ENCODE data around the gene CACTIN. TPM values are rescaled to one million over a fixed set of nuclear protein-coding genes. Genes with fewer than 3 reads are reported as not detected.

CACTIN gene
- polyA plus RNA-seq, 1 experiment, result 9.3 TPM

DNA sequence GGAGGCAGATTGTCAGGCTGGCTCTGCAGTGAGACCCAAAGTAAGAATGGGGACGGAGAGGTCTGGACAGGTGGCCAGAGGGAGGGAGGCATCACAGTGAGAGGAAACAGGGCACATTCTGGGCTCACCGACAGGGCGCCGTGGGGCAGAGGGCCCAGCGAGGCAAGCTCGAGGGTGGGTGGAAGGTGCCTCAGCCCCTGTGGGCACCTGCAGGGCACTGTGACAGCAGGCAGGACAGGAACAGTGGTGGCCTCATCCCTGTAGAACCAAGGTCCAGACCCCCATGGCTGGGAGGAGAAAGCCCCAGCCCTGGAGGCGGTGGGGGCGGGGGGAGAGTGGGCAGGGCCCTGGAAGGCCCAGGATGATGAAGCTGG, 46.0 kb upstream of the CACTIN start:
- no peak overlapping the region for H3K4me3 ChIP-seq (ENCODE audit: low read depth, low read length)
- POLR2A ChIA-PET, result no interaction called here

GRCh38 chr19:3671680-3672574, 45.3 kb upstream of the CACTIN start:
- POLR2A ChIA-PET, result interaction anchor here (0.6 kb wide), 1 partner anchor 12 kb away, joined by 5 read pairs; no protein-coding TSS in a partner anchor
- peak; percentile 22; the same call in 1 of the 2 replicates for TF ChIP-seq CTCF (IDR thresholded peaks at IDR 0.05; ENCODE audit: low read depth, low read length)
- Histone ChIP-seq H3K9me3 (ENCODE audit: control insufficient read depth, insufficient read depth, low read length) (peaks cover 13% of the 10 kb centered on the region; the same call in 1 of the 2 replicates), H3K27me3 (ENCODE audit: control insufficient read depth, insufficient read depth, low read length) (no peaks in the 10 kb centered on the region), H3K27ac (ENCODE audit: low read depth, low read length) (peak overlapping the region; percentile 90), H3K4me3 (ENCODE audit: low read depth, low read length) (no peak overlapping the region)
- no peak for DNase-seq (ENCODE audit: low read depth, low spot score)
- CTCF ChIA-PET, result interaction anchor here (1.1 to 1.5 kb wide), 3 partner anchors 29 to 468 kb away, joined by 3 to 6 read pairs (median 4); no protein-coding TSS in a partner anchor

More for the DNA sequence above, 46.0 kb upstream of the CACTIN start:
- H3K9me3 ChIP-seq (ENCODE audit: control insufficient read depth, insufficient read depth, low read length), result peaks cover 13% of the 10 kb centered on the region; the same call in 1 of the 2 replicates
- H3K27me3 ChIP-seq (ENCODE audit: control insufficient read depth, insufficient read depth, low read length), result no peaks in the 10 kb centered on the region
- H3K27ac ChIP-seq (ENCODE audit: low read depth, low read length), result no peak overlapping the region
- no peak for TF ChIP-seq CTCF (IDR thresholded peaks at IDR 0.05; ENCODE audit: low read depth, low read length)
- CTCF ChIA-PET, result interaction anchor here (1.5 kb wide), 1 partner anchor 28 kb away, joined by 4 read pairs; no protein-coding TSS in a partner anchor
- DNase-seq (ENCODE audit: low read depth, low spot score), result no peak

DNA sequence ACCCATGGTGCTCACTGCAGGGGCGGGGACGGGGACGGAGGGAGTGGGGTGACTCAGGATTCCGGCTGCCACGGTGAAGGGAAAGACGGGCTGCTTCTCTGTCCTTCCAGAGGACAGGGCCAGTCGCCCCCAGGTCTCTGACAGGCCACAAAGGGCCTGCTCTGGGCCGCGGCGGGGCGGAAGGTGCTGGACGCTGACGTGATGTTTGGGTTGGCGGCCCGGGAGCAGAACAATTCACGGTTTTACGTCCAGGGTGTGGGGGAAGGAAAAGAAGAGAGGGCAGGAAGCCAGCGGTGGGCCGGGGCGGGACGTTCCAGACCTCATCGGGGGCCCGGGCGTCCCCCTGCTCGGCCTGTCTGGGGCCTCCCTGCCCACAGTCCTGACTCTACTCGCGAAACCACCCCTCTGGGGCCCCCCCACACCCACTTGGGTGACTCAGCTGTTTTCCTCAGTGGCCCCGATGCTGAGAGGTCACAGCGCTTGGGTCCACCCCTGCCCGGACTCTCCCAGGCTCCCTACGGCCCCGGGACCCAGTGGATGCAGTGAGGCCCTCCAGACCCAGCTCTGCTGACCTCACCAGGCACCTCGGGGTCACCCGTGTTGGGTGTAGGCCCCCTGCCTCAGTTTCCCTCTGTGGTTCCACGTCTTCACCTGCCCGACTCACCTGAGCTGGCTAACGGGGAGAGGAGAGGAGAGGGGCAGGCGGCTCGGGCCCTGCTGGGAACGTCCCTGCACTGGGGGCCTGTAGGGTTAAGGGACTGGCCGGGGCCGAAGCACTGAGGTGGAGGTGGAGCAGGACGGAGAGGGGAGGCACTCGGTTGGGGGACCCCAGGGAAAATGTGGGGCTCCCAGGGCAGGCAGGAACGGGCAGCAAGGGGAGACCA, 44.4 kb upstream of the CACTIN start:
- Histone ChIP-seq H3K27ac (ENCODE audit: low read depth, low read length) (peak overlapping the region; percentile 90), H3K4me3 (ENCODE audit: low read depth, low read length) (peak overlapping the region; percentile 29), H3K27me3 (ENCODE audit: control insufficient read depth, insufficient read depth, low read length) (no peaks in the 10 kb centered on the region), H3K9me3 (ENCODE audit: control insufficient read depth, insufficient read depth, low read length) (peaks cover 13% of the 10 kb centered on the region; the same call in 1 of the 2 replicates)
- peak; percentile 13 for DNase-seq (ENCODE audit: low read depth, low spot score)
- ChIA-PET POLR2A (interaction anchor here (0.6 kb wide), 1 partner anchor 11 kb away, joined by 5 read pairs; no protein-coding TSS in a partner anchor), CTCF (interaction anchor here (1.1 to 1.5 kb wide), 3 partner anchors 30 to 469 kb away, joined by 3 to 6 read pairs (median 4); no protein-coding TSS in a partner anchor)
- TF ChIP-seq CTCF (IDR thresholded peaks at IDR 0.05; ENCODE audit: low read depth, low read length), result no peak

DNA sequence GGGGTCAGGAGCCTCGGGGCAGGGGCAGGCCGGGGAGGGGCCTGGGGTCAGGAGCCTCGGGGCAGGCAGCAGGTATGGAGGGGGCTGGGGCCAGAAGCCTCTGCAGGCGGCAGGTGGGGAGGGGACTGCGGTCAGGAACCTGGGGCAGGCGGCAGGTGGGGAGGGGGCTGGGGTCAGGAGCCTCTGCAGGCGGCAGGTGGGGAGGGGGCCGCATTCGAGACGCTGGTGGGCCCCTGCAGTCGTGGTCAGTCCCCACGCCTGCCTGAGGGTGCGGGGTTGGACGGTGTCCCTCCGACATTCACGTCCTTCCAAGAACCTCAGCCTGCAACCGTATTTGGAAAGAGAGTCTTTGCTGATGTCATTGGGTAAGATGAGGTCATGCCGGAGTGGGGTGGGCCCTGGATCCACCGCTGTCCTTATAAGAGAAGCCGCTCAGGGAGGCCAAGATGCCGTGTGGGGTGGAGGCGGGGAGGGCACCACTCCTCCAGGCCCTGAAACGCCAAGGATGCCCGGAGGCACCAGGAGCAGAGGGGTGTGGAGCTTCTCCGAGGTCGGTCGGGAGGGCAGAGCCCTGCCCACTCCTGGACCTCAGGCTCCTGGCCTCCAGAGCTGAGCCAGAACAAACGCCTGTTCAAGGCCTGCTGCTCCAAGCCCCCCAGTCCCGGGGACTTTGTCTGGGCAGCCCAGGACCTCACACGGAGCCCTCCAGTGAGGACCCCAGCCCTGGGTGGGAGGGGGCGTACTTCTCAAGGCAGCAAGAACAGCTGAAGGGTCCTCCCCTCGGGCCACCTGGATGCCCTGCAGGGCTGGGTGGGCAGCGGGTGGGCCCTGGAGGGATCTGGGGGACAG, 43.6 kb upstream of the CACTIN start:
- peak; percentile 73 for DNase-seq (ENCODE audit: low read depth, low spot score)
- Histone ChIP-seq H3K27ac (ENCODE audit: low read depth, low read length) (peak overlapping the region; percentile 90), H3K4me3 (ENCODE audit: low read depth, low read length) (peak overlapping the region; percentile 29), H3K9me3 (ENCODE audit: control insufficient read depth, insufficient read depth, low read length) (peaks cover 13% of the 10 kb centered on the region; the same call in 1 of the 2 replicates), H3K27me3 (ENCODE audit: control insufficient read depth, insufficient read depth, low read length) (no peaks in the 10 kb centered on the region)
- POLR2A ChIA-PET, result no interaction called here
- CTCF ChIA-PET, result interaction anchor here (1.1 kb wide), 1 partner anchor 470 kb away, joined by 3 read pairs; no protein-coding TSS in a partner anchor
- no peak for TF ChIP-seq CTCF (IDR thresholded peaks at IDR 0.05; ENCODE audit: low read depth, low read length)

Data from AG04450 (cell line).